ENCODE measurements around the gene BTN2A1.
A peak's percentile ranks its signal among the peaks of the same experiment; 100 is the strongest.
"Not testable (repeated sequence)": the region's sequence is repeated elsewhere in the genome, so short reads cannot be mapped to it uniquely, and the experiment has no call there.

BTN2A1 gene

GRCh38 chr6:26457806-26458688 is at the start of gene BTN2A1:
TSS of gene BTN2A1 (plus strand) at chr6:26457955. CDS start at chr6:26458637, 682 bp downstream.
- peak; percentile 94 for DNase-seq (ENCODE audit: low spot score)

GRCh38 chr6:26408828-26409730 is 48.7 kb upstream of the BTN2A1 start:
- DNase-seq (ENCODE audit: low spot score): no peak

- DNase-seq (ENCODE audit: low spot score): no peak
Observed at GRCh38 chr6:26411751-26412150, 46.0 kb upstream of the BTN2A1 start.

GRCh38 chr6:26412228-26412627 is 45.5 kb upstream of the BTN2A1 start:
- DNase-seq (ENCODE audit: low spot score): no peak

- DNase-seq (ENCODE audit: low spot score): no peak
Observed at GRCh38 chr6:26412954-26413353, 44.8 kb upstream of the BTN2A1 start.

GRCh38 chr6:26414281-26414680 is 43.5 kb upstream of the BTN2A1 start:
- DNase-seq (ENCODE audit: low spot score): no peak

GRCh38 chr6:26415036-26415614 is 42.6 kb upstream of the BTN2A1 start:
- no peak for DNase-seq (ENCODE audit: low spot score)

GRCh38 chr6:26415791-26416190 is 42.0 kb upstream of the BTN2A1 start:
- no peak for DNase-seq (ENCODE audit: low spot score)

GRCh38 chr6:26416288-26416687 is 41.5 kb upstream of the BTN2A1 start:
- no peak for DNase-seq (ENCODE audit: low spot score)

- DNase-seq (ENCODE audit: low spot score): not testable (repeated sequence)
Observed at GRCh38 chr6:26418077-26418476, 39.7 kb upstream of the BTN2A1 start.

- not testable (repeated sequence) for DNase-seq (ENCODE audit: low spot score)
Observed at GRCh38 chr6:26418795-26419194, 39.0 kb upstream of the BTN2A1 start.

GRCh38 chr6:26420688-26421171 is 37.0 kb upstream of the BTN2A1 start:
- DNase-seq (ENCODE audit: low spot score): peak; percentile 28

- DNase-seq (ENCODE audit: low spot score): peak; percentile 87
Observed at GRCh38 chr6:26421259-26422144, 36.3 kb upstream of the BTN2A1 start.

GRCh38 chr6:26422329-26422728 is 35.4 kb upstream of the BTN2A1 start:
- no peak for DNase-seq (ENCODE audit: low spot score)

- DNase-seq (ENCODE audit: low spot score): no peak
Observed at GRCh38 chr6:26426691-26427450, 30.9 kb upstream of the BTN2A1 start.

GRCh38 chr6:26427451-26427809 is 30.3 kb upstream of the BTN2A1 start:
- DNase-seq (ENCODE audit: low spot score): no peak

GRCh38 chr6:26428206-26428605 is 29.5 kb upstream of the BTN2A1 start:
- no peak for DNase-seq (ENCODE audit: low spot score)

- DNase-seq (ENCODE audit: low spot score): no peak
Observed at GRCh38 chr6:26430787-26431186, 27.0 kb upstream of the BTN2A1 start.

- no peak for DNase-seq (ENCODE audit: low spot score)
Observed at GRCh38 chr6:26431258-26432172, 26.2 kb upstream of the BTN2A1 start.
